GM12874 (cell line): Measurements from ENCODE around the gene SCYGR1.

Experiments
- TF ChIP-seq, protein P1 (sequence below): IDR thresholded peaks from 2 replicates; pipeline ENCODE4 v1.5.1; 2011; ENCODE audit warnings: low read depth, mild to moderate bottlenecking, control low read depth, low read length, moderate library complexity; ENCODE audit not compliant: insufficient read depth

Gene SCYGR1

DNA sequence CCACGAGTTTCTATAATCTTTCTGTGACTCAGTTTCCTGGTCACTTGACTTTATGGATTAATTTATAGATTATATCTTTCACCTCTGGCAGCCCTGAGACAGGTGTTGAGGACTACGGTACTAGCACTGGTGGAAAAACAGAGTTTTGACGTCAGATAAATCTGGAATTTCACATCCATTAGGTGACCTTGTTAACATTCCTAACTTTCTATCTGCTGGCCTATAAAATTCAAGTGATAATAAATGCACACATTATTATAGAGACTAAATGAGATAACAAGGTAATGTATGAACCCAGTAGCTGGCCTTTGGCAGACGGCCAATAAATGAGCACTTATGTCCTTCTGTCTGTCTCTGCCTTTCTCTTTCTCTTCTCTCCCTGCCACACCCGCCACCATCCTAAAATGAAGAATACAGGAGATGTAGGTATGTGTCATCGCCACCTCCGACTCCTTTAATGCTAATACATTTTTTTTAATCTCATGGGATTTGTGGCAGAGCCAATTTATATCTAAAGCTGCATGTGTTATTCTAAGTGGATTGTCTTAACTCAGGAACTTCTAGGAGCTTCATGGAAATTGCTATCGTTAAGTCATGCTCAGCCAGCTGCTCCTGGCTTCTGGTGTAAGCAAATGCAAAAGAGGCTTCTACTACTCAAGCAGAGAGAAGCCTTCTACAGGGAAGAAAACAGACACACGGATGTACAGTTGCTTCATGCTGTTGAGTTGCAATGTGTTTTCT lies 10.9 kb downstream of the SCYGR1 start:
- TF ChIP-seq, protein P1, sequence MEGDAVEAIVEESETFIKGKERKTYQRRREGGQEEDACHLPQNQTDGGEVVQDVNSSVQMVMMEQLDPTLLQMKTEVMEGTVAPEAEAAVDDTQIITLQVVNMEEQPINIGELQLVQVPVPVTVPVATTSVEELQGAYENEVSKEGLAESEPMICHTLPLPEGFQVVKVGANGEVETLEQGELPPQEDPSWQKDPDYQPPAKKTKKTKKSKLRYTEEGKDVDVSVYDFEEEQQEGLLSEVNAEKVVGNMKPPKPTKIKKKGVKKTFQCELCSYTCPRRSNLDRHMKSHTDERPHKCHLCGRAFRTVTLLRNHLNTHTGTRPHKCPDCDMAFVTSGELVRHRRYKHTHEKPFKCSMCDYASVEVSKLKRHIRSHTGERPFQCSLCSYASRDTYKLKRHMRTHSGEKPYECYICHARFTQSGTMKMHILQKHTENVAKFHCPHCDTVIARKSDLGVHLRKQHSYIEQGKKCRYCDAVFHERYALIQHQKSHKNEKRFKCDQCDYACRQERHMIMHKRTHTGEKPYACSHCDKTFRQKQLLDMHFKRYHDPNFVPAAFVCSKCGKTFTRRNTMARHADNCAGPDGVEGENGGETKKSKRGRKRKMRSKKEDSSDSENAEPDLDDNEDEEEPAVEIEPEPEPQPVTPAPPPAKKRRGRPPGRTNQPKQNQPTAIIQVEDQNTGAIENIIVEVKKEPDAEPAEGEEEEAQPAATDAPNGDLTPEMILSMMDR = no peak

- TF ChIP-seq, protein P1 = no peak
These were observed 13.6 kb downstream of the SCYGR1 start for GRCh38 chr2:227374158-227374557.

- TF ChIP-seq, protein P1 = no peak
These were observed 14.4 kb downstream of the SCYGR1 start for GRCh38 chr2:227373389-227373788.

GRCh38 chr2:227370791-227371312 lies 16.9 kb downstream of the SCYGR1 start:
- TF ChIP-seq, protein P1 = no peak

DNA sequence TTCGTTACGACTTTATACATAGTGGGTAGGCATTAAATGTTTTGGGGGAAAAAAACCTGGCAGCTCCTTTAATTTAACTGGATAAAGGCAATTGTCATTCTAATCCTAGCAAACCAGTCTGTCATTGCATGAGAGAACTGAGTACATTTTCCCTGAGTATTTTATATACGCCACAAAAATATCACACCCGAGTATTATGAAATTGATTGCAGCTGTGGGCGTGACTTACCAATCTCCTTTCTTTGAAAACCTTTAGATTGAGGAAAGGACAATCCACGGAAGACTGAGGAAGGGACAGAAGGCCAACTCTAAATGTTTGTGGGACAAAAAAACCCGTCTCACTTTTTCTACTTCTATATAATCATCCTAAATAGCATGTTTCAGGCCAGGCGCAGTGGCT lies 17.7 kb downstream of the SCYGR1 start:
- TF ChIP-seq, protein P1 = no peak

DNA sequence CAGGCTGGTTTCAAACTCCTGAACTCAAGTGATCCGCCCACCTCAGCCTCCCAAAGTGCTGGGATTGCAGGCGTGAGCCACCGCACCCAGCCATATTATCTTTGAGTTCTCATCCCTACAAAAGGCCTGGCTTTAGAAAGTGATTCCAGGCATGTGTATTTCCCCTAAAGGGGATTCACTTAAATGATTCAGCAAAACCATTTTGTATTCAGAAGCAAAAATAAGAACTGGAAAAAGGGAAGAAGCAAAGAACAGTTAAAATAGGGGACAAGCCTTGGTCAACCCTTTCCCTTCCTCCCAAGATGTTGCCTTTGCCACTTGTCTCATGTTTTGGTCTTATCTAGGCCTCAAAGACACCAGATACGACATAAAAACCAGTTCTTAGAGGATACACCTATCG lies 19.2 kb downstream of the SCYGR1 start:
- TF ChIP-seq, protein P1 = no peak

GRCh38 chr2:227367427-227367795 lies 20.3 kb downstream of the SCYGR1 start:
- TF ChIP-seq, protein P1 = no peak
